ENCODE data around the gene CIRBP. TPM values are rescaled to one million over a fixed set of nuclear protein-coding genes. Genes with fewer than 3 reads are reported as not detected.

CIRBP gene
- total RNA-seq, 1 donor from 2014 or later = 659 TPM

DNA sequence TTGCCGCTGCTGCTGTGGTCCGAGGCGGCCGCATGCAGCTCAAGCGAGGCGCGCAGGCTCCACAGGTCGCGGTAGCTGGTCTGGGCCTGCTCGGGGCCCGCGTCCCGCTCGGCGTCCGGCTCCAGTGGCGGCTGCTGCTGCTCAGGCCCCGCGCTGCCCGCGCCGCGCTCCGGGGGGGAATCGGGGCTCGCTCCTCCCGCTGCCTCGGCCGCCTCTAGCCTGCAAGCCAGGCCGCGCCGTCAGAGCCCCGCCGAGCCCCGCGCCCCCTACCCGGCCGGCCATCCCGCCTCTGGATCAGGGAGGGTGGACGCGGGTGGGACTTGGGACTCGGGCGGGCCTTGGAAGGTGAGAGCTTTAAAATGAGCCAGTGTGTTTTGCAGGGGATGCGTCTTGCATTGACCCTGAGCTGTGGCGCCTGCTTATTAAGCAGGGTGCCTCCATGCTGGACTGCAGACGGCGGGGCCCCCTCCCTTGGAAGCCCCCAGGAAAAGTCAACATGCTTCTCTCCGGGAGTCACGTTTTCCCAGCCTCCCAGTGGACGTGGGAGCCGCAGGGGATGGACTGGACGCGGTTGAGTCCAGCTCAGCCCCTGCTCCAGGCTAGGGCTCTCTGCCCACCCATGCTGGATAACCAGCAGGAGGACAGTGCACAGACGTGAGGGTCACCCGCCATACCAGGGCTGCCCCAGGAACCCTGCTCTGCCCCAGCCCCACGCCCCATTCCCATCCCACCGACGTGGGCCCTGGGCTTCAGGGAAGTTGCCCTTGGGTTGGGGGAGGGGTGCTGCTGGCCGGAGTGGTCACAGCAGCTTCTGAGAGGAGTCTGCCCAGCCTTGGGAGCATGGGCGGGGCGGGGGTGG is 39.0 kb upstream of the CIRBP start:
- peaks cover 3% of the 10 kb centered on the region for H3K36me3 Mint-ChIP-seq
- no peak overlapping the region for H3K4me3 Mint-ChIP-seq
- no peak for DNase-seq (ENCODE audit: low spot score in 2 of 2, unreplicated experiment in 2 of 2)
- peaks cover 18% of the 10 kb centered on the region for H3K4me1 Mint-ChIP-seq
- H3K9me3 Mint-ChIP-seq = no peaks in the 10 kb centered on the region
- no peaks in the 10 kb centered on the region for H3K27me3 Mint-ChIP-seq (ENCODE audit: low read depth)
- no peak overlapping the region for H3K27ac Mint-ChIP-seq
- TF ChIP-seq, protein P1, sequence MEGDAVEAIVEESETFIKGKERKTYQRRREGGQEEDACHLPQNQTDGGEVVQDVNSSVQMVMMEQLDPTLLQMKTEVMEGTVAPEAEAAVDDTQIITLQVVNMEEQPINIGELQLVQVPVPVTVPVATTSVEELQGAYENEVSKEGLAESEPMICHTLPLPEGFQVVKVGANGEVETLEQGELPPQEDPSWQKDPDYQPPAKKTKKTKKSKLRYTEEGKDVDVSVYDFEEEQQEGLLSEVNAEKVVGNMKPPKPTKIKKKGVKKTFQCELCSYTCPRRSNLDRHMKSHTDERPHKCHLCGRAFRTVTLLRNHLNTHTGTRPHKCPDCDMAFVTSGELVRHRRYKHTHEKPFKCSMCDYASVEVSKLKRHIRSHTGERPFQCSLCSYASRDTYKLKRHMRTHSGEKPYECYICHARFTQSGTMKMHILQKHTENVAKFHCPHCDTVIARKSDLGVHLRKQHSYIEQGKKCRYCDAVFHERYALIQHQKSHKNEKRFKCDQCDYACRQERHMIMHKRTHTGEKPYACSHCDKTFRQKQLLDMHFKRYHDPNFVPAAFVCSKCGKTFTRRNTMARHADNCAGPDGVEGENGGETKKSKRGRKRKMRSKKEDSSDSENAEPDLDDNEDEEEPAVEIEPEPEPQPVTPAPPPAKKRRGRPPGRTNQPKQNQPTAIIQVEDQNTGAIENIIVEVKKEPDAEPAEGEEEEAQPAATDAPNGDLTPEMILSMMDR (IDR thresholded peaks at IDR 0.05; ENCODE audit: unreplicated experiment) = no peak

DNA sequence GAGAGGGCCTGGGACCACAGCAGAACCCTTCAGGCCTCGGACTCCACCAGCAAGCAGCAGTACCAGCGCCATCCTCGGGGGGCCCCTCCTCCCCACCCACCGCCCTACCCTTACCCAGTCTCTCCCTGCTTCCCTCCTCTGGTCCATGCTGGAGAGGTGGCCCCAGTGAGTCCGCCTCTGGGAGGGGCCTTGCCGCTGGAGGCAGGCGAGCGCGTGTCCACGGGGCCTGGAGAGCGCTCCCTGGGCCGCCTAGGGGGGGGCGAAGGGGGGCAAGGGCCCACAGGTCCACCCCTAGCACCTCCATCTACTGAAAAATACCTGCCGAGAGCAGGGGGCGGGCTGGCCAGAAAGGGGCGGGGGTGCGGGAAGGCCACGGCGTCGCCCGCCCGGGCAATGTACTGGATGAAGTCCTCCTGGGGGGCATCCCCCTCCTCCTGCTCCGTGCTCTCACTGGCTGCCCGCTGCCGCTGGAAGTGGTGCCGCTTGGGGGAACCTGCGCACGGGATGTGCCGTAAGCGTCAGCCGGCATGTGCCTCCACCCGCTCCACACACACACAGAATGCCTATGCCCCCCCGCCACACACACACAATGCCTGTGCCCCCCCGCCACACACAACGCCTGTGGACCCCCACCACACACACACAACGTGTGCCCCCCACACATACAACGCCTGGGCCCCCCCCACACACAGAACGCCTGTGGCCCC is 38.2 kb upstream of the CIRBP start:
- no peak overlapping the region for H3K27ac Mint-ChIP-seq
- H3K27me3 Mint-ChIP-seq (ENCODE audit: low read depth) = no peaks in the 10 kb centered on the region
- H3K4me3 Mint-ChIP-seq = no peak overlapping the region
- peaks cover 3% of the 10 kb centered on the region for H3K36me3 Mint-ChIP-seq
- H3K9me3 Mint-ChIP-seq = no peaks in the 10 kb centered on the region
- TF ChIP-seq, protein P1 (IDR thresholded peaks at IDR 0.05; ENCODE audit: unreplicated experiment) = no peak
- H3K4me1 Mint-ChIP-seq = peaks cover 18% of the 10 kb centered on the region
- DNase-seq (ENCODE audit: low spot score in 2 of 2, unreplicated experiment in 2 of 2) = no peak

DNA sequence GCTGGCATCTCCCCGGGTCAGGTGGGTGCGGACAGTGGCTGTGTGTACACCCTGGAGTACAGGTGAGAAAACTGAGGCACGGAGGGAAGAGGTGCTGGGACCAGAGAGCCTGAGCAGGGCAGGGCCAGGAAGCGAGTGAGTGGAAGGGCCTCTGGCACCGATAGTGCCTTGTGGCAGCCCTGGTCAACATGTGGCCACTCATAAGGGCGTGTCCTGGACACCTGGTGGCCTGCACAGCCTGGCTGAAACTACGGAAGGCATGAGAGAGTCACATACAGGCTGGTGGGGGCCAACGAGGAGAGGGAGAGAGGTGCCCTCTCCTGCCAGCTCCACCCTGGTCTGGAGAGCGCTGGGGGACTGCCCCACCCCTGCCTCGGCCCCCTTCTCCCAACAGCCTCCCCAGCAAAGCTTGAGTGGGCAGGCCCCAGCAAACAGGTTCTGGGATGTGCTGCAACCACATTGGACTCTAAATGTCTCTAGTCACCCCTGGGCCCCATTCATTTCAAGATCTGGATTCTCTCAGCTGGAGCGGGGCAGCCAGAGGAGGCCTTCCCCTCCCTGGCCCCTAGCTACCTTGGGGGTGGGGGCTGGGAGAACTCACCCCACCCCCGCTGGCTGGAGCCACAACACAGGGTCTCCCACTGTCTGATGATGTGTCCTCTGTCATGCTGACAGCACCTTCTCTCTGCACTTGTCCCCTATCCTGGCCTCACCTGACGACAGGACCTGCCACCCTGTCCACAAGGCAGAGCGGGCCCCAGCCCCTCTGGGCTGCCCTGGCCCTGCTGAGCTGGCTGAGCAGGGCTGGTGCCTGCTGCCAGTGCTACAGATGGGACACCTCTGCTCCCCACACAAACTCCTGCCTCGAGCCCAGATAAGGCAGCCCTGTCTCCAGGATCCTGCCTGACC is 37.1 kb upstream of the CIRBP start:
- Mint-ChIP-seq H3K4me3 (peak overlapping the region; percentile 36), H3K27me3 (ENCODE audit: low read depth) (no peaks in the 10 kb centered on the region), H3K4me1 (peaks cover 18% of the 10 kb centered on the region), H3K9me3 (no peaks in the 10 kb centered on the region), H3K27ac (peak overlapping the region; percentile 86), H3K36me3 (peaks cover 3% of the 10 kb centered on the region)
- TF ChIP-seq, protein P1 (IDR thresholded peaks at IDR 0.05; ENCODE audit: unreplicated experiment) = no peak
- no peak for DNase-seq (ENCODE audit: low spot score in 2 of 2, unreplicated experiment in 2 of 2)

DNA sequence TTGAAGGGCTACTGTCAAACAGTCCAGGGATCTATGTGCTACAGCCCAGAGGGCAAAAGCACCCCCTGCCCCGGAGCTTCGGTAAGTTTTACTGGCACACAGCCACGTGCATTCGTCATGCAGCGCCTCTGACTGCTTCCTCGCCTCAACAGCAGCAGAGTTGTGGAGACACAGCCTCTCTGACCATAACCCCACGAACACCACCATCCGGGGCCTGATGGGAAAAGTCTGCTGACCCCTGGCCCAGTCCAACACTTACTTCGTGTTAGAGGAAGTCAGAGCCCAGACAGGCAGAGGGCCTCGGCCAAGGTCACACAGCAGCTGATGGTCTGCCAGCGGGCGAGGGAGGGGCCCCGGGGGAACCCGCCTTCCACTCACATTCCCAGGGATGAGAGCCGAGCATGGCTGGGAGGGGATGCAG is 36.5 kb upstream of the CIRBP start:
- TF ChIP-seq, protein P1 (IDR thresholded peaks at IDR 0.05; ENCODE audit: unreplicated experiment) = no peak
- Mint-ChIP-seq H3K4me1 (peaks cover 18% of the 10 kb centered on the region), H3K4me3 (peak overlapping the region; percentile 36), H3K27me3 (ENCODE audit: low read depth) (no peaks in the 10 kb centered on the region), H3K9me3 (no peaks in the 10 kb centered on the region), H3K36me3 (peaks cover 3% of the 10 kb centered on the region), H3K27ac (peak overlapping the region; percentile 86)
- no peak for DNase-seq (ENCODE audit: low spot score in 2 of 2, unreplicated experiment in 2 of 2)

DNA sequence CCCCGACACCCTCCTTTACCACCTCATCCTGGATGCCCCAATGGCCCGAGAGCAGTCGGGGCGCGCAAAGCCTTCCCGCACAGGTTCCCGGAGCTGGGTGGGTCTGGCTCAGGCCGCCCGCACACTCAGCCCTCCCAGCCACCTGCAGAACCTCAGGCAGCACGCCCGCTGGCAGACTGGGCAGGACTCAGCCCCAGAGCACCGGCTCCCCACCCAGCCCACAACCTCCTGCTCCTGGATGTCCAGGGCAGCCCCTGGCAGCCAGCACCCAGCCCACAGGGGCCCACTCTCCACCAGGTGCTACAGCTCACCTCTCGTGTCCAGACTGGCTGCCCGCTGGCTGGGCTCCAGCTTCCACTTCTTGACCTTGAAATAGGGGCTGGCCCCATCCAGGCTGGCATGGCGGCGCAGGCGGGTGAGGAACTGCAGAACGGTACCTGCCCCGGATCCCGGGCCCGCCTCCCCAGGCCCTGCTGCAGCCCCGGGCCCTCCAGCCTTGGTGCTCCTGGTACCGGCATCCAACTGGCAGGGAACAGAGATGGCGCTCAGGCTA is 35.9 kb upstream of the CIRBP start:
- H3K27ac Mint-ChIP-seq = no peak overlapping the region
- no peaks in the 10 kb centered on the region for H3K27me3 Mint-ChIP-seq (ENCODE audit: low read depth)
- peaks cover 18% of the 10 kb centered on the region for H3K4me1 Mint-ChIP-seq
- H3K36me3 Mint-ChIP-seq = peaks cover 1% of the 10 kb centered on the region
- H3K9me3 Mint-ChIP-seq = no peaks in the 10 kb centered on the region
- TF ChIP-seq, protein P1 (IDR thresholded peaks at IDR 0.05; ENCODE audit: unreplicated experiment) = no peak
- no peak overlapping the region for H3K4me3 Mint-ChIP-seq
- DNase-seq (ENCODE audit: low spot score in 2 of 2, unreplicated experiment in 2 of 2) = no peak

Data from mesothelial cell of epicardium (in vitro differentiated cells).